HG03039 (cell line): ENCODE results near the gene ALPI.
"Not testable (repeated sequence)": the region's sequence is repeated elsewhere in the genome, so short reads cannot be mapped to it uniquely, and the experiment has no call there.

Experiments
- ATAC-seq: cut with Tn5 transposase; IDR thresholded peaks from one replicate; pipeline ENCODE4 v1.9.1; 2021; ENCODE audit warnings: mild to moderate bottlenecking, moderate library complexity; ENCODE audit not compliant: unreplicated experiment

Gene ALPI

DNA sequence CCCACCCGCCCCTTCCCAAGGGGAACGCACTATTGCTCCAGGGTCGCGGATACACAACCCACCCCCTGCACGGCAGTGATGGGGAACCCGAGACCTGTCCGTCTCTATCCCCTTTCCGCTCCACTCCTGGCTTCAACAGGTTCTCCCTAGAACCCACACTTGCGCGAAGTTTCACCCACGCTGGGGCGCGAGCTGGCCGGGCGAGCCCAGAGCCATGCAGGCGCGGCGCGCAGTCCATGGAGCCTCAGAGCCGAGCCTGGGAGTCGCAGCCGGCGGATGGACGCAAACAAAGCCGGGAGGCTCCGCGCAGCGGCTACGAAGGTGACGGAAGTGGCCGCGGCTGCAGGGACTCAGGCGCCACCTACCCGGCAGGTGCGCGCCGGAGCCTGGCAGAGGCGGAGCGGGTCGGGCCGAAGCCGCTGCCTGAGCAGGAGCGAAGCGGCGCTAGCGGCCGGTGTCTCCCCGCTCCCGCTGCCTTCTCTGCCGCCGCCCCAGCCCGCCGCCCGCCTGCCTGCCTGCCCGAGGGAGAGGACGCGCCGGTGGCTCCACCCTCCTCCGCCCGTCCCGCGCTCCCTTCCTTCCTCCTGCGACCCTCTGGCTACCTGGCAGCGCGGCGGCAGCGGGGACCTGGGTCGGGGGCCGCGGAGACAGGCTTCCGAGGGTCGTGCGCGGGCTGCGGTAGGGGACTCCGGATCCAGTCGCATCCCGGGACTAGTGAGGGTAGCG lies 35.3 kb upstream of the ALPI start:
- ATAC-seq: no peak

DNA sequence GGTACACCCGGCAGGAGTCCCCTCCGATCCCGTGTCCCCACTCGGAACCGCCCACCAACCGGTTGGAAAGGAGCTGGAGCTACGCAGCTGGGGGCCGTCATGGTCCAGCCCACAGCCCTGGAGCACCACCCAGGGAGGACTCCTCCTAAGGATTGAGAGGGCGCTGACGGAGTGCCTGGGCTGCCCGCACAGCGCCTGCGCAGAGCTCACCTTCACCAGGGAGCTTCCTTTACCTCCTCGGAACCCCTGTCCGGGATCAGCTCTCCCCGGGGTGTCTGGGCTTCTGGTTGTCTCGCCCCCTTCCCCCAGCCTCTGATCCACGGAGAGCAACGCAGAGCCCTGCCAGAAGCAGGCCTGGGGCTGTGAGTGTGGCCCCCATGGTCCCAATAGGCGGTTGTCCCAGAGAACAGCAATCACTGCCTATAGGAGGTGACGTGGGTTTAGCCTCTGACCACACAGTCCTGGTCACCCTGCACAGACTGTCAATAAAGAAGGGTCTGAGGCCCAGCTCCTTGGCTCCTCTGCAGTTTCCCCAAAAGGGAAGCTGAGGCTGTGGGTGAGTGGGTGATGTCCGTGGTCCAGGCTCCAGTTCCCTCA lies 34.7 kb upstream of the ALPI start:
- ATAC-seq: no peak

DNA sequence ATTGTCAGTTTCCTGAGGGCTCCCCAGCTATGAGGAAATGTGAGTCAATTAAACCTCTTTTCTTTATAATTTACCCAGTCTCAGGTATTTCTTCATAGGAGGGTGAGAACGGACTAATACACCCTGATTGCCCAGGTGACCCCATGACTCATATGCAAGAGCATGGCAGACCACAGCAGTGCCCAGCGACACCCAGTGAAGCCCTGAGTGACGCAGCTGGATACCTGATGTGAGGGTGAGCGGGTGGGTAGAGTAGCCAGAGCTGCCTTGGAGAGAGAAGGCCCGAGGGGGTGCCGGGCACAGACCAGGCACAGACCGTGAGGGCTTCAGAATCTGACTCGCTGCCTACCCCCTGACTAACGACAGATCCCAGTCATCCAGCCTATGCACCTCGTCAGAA lies 33.9 kb upstream of the ALPI start:
- ATAC-seq: no peak

DNA sequence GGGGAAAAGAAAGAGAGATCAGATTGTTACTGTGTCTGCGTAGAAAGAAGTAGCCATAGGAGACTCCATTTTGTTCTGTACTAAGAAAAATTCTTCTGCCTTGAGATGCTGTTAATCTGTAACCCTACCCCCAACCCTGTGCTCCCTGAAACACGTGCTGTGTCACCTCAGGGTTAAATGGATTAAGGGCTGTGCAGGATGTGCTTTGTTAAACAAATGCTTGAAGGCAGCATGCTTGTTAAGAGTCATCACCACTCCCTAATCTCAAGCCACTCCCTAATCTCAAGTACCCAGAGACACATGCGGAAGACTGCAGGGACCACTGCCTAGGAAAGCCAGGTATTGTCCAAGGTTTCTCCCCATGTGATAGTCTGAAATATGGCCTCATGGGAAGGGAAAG lies 33.0 kb upstream of the ALPI start:
- not testable (repeated sequence) for ATAC-seq

DNA sequence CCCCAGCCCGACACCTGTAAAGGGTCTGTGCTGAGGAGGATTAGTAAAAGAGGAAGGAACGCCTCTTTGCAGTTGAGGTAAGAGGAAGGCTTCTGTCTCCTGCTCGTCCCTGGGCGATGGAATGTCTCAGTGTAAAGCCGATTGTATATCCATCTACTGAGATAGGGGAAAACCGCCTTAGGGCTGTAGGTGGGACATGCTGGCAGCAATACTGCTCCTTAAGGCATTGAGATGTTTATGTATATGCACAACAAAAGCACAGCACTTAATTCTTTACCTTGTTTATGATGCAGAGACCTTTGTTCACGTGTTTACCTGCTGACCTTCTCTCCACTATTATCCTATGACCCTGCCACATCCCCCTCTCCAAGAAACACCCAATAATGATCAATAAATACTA lies 32.5 kb upstream of the ALPI start:
- not testable (repeated sequence) for ATAC-seq

DNA sequence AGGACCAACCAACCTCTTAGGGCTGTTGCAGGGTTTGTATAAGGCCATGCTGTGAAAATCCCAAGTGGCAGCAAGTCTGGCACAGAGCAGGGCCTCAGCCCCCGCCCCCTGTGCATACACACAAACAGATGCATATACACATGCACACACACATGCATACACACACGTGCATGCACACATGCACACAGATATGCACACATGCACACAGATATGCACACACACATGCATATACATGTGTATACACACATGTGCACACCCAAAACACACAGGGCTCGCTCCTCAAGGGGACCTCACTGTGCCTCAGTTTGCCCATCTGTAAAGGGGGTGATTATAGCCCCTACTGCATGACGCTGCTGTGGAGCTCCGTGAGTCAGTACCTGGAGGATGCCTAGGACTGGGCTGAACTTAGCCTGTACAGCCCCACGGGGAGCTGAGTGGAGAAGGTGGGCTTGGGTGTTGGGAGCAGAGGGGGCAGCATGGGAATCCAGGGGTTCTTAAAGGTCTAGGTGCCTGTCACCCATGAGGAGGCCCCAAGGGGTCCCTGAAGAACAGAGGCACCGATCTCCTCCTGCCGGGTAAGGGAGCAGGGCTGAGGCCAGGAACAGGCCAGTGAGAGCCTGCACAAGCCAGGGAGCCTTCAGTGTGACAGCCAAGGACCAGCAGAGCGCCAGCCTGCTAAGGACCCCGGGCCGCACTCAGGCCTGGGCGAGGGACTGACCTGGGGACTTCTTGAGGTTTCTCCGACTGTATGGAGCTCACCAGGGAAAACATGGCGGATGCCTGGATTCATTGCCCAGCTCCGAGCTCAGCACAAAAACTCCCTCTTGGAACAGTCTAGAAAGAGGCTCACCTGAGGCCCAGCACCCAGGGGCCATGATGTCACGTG lies 24.0 kb upstream of the ALPI start:
- no peak for ATAC-seq

DNA sequence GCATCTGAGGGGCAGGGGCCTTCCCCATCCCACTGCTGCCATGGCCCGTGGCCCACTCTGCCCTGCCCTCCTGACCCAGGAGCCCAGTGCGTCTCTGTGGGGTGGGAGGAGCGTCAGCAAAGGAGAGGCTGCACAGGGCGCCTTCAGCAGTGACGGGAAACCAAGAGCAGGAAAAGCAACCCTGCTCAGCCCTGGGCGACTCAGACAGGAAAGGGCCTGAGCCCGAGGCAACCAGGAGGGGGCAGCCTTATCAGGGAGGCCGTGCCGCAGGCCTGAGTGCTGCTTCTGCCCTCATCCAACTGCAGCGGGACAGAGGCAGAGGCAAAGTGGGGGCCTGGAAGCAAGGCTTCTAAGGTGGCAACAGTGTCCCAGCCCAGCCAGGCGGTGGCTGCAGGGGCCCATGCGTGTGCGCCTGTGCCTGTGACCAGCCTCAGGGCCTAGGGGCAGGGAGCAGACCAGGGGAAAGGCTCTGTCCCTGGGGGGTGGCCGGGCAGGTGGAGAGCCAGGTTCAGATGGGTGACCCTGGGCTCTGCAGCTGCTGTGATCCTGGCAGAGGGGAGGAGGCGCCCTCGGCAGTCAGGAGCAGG lies 23.3 kb upstream of the ALPI start:
- ATAC-seq: no peak

DNA sequence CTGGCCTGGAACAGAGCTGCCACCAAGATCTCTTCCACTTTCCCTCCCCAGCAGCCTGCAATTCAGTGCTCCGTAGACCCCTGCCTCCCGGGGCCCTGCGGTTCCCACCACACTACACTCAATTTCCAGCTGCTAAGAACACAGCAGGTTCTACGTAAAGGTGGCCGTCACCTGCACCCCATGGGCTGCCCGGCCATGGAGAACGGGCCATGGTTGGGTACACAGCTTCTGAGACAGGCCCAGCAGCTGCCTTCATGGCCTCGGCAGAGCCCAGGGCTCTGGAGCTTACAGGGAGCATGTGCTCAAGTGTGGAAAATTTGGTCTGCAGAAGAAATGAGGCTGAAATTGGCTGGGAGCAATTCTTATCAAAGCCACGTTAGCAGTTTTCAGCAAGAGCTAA lies 22.3 kb upstream of the ALPI start:
- not testable (repeated sequence) for ATAC-seq

DNA sequence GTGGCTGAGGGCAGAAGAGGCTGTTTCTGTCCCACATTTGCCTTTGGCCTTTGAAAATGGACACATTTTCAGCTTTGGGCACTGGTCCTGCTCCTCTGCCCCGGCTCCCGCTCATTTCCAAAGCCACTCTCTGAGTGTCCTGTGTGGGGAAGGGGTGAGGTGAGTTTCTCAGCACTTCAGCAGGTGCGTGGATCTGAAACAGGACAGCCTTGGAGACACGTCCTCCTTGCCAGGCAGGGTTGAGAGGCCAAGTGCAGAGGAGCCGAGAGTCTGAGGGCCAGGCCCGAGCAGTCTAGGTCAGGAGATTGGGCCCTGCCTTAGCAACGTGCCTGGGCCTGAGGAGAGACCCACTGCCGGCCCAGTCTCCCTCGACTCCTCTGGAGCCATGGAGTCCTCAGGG lies 21.9 kb upstream of the ALPI start:
- ATAC-seq: no peak

DNA sequence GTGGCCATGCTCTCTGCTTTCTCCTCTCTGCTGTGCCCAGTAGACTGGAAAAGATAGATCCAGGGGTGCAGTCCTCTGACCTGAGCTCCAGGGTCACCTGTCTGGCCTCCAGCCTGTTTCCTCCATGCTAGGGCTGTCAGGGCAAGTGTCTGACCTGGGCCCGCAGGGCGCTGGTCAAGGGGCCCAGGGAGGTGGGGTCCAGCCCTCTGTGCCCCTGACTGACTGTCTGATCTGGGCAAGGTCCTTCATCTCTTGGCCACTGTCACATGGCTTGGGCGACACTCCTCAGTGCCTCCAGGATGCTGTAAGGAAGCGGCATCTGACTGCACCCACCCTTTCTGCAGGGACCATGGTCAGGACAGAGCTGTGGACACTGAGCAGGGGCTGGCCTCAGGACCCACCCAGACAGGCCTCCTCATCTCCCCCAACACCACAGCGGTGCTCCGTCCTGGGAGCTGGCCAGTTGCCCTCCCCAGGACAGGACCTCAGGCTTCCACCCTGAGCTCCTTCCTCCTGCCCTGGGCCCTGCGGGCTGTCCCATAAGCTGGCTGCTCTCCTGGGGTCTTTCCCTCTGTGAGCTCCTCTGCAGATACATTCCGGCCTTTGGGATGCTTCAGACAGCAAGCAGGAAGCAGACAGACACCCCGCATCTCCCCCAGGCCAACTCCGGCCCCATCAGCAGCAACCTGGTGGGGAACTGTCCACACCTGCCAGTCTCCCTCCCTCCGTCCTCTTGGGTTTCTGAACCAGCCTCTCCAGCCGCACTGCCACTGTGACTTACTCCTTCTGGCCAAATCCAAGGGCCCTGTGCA lies 21.2 kb upstream of the ALPI start:
- ATAC-seq: no peak

DNA sequence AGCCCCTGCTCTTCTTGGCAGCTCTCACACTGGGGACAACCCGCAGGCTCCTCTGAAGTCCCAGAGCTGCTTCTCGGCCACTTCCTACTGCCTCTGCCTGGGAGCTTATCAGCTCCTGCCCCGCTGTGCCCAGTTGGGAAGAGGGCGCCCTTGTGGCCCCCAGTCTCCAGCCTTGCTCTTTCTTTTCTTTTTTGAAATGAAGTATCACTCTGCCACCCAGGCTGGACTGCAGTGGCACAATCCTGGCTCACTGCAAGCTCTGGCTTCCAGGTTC lies 20.6 kb upstream of the ALPI start:
- ATAC-seq: no peak

DNA sequence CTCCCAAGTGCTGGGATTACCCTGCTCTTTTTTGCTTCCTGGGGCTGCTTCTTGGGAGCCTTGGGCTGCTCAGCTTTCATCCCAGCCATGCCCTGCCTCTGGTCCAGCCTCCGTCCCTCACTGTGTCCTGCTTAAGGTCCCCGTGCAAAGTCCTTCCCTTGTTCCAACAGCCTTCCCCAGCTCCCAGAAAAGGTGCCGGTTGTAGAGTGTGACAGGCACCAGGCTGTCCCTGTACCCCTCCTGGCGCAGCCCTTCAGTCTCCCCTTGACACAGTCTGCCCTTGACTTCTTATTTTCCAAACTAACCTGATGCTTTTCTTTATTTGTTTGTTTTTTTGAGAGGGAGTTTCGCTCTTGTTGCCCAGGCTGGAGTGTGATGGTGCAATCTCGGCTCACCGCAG lies 20.1 kb upstream of the ALPI start:
- ATAC-seq: no peak

DNA sequence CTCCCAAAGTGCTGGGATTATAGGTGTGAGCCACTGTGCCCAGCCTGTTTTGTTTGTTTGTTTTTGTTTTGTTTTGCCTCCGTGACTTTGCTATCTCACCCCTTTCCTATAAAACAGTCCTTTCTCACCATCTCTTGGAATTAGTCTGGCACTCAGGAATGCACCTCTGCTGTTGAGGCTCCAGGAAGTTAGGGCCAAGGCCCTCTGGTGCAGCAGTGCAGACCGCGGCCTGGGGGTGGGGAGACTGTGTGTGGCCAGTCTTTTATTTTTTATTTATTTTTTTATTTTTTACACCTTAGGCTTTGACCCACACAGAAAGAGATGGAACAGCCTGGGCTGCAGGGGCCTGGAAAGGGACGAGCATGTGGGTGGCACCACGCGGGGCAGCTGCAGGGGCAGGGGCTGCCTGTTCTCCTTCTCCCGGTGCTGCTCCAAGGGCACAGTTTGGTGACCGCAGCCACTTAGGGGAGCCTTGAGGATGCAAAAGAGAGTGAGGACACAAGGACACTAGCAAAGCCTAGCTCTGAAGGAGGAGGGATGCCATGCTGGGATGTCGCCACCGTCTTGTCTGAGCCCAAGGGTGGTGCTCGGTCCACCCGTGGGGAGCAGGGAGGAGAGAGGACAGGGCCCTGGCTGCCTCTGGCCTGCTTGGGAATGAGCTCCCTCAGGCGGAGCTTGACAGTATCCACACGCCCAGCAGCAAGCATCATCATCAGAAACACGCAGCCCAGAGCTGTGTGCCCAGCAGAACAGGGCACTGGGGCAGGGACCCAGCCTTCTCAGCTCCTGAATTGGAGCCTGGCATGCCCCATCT lies 19.4 kb upstream of the ALPI start:
- no peak for ATAC-seq

DNA sequence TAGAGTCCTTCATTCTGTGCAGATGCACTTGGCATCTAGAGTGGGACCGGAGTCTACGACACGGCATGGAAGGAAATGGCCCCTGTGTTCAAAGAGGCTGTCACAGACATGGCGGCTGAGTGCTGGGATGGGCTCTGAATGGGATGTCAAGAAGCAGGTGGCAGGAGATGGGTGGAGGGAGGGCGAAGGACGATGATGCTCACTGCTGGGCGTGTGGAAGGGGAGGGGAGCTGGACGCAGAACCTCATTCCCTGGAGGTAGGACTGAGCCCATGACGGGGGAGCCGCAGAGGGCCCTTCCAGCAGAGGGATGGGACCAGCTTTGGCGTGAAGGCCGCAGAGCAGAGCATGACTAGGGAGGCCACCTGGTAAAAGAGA lies 18.8 kb upstream of the ALPI start:
- no peak for ATAC-seq

DNA sequence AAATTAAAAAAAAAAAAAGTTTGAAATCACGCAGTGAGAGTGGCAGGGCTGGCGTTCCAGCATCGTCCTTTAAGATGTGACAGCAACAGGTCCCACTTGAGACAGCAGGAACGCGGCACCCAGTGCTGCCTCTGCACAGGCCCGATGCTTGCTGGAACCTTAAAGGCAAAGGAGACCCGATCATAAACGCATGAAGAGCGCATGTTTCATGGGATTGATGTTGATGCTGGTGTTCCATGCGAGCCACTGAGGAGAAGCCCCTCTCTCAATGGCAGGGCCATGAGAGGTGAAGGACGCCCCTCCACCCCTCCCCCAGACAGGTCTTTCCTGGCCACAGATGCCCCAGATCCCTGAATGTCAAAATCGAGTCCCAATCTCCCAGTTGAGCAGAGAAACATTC lies 17.9 kb upstream of the ALPI start:
- ATAC-seq: no peak

DNA sequence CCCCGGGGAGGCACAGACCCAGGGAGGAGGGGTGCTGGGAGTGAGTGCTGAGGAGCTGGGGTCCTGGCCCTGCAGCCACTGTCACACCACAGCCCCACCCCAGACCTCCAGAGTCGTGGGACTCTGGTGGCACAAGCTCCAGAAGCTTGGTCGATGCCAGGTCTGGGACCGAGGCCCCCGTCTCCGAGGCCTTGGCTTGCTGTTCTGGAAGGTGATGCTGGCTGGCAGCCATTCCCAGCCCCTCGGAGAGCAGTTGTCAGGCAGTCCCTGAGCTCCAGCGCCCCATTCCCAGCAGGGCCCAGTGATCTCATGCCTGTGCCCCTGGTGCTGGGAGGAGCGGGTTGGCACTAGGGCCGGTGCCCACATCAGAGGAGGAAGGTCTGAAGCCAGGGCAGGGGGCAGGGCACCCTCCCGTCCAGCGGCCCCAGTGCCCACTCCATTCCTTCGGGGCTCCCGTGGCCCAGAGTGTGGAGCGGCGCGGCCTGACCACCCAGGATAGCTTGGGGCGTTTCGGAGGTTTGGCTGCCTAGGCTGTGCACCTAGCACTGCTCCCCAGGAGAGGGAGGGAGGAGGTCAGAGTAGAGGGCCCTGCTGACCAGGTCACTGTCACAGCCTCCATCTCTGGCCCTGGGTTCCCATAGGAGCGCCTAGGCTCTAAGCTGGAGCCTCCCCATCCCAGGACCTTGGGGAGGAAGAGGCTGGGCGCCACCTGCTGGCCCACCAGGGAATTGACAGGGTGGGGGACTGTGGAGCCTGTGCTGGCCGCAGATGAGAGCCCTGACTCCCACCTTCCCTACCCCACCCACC lies 16.8 kb upstream of the ALPI start:
- ATAC-seq: no peak

DNA sequence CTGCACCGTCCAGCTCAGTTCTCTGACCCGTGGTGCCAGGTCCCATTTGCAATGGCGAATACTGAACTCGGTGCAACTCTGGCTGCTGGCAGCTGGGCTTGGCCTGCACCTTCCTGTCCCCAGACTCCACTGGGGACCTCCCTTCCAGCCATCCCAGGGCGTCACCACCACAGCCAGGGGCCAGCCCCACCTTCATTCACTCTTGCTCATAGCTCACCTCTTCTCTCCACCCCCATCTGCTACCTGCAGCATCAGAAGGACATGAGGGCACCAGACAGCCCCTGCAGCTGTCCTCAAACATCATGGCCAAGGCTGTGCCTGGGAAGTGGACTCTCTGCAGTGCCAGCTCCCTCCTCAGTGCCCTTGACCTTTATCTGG lies 16.2 kb upstream of the ALPI start:
- ATAC-seq: no peak

DNA sequence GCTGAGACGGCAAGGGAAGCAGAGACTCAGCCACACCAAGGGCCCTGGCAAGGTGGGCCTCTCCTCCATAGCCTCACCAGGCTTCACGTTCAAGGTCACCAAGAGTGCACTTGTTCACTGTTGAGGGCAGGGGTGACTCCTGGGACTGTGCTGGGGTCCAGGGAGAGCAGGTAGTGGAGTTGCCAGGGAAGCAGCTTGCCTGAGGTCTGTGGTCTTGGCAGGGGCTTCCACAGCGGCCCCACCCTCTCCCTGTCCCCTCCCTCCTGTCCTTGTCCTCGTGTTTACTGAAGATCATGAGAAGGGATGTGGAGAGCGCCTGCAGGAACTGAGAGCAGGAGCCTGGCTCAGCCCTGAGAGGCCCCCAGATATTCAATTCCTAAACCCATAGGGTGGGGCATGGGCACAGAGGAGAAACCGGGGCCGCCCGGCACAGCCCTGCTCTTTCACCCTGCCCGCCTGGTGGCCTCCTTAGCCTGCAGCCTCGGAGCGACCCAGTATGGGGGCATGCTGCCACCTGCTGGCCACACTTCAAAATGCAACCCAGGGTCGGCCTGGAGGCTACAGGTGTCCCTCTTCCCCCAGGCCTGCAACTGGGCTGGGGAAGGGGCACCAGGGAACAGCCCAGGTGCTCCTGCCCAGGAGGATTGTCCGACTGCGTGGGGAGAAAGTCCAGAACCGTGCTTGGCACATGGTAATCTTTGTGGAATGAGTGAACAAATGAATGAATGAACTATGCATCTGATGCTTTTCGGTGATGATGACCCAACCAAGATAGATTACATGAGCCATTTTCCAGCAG lies 15.5 kb upstream of the ALPI start:
- ATAC-seq: peak; percentile 57
